IMR-90 (cell line): ENCODE measurements around the gene KMT2E.

Experiments used
- CTCF ChIP-seq: conservative IDR thresholded peaks from 2 replicates; pipeline ENCODE4 v1.5.1; 2012; ENCODE audit warnings: mild to moderate bottlenecking, low read depth, low read length, improper control_type of control experiment
- MAFK ChIP-seq: IDR thresholded peaks from 2 replicates; pipeline ENCODE4 v1.6.1; 2012; ENCODE audit warnings: low read depth, low read length, improper control_type of control experiment
- POLR2A ChIP-seq: IDR thresholded peaks from 2 replicates; pipeline ENCODE4 v1.6.1; 2012; ENCODE audit warnings: mild to moderate bottlenecking, low read depth, low read length
- RCOR1 ChIP-seq: IDR thresholded peaks from 2 replicates; pipeline ENCODE4 v1.6.1; 2012; ENCODE audit warnings: mild to moderate bottlenecking, low read length, improper control_type of control experiment; ENCODE audit not compliant: insufficient replicate concordance
- SMC3 ChIP-seq: fragments of 150-350 bp; IDR thresholded peaks from 2 replicates; pipeline ENCODE4 v1.6.1; 2016; ENCODE audit warnings: low read depth, mild to moderate bottlenecking, antibody characterized with exemption, low read length, moderate library complexity
- USF2 ChIP-seq: fragments of 150-350 bp; IDR thresholded peaks from 2 replicates; pipeline ENCODE4 v1.6.1; 2017; ENCODE audit warnings: mild to moderate bottlenecking, antibody characterized with exemption, low read length, low read depth

- TF ChIP-seq CTCF (no peak), MAFK (no peak), POLR2A (no peak), USF2 (no peak), RCOR1 (no peak), SMC3 (no peak)
These were observed 46.4 kb downstream of the KMT2E start for GRCh38 chr7:105060437-105060836.
